Esophagus (tissue), 2 donors: ENCODE results near the gene CYB5R2. TPM values are rescaled to one million over a fixed set of nuclear protein-coding genes. Genes with fewer than 3 reads are reported as not detected.
A peak's percentile ranks its signal among the peaks of the same experiment; 100 is the strongest.

Experiments used
- H3K27ac ChIP-seq, 2 donors: one replicate each; pipeline ENCODE4 v1.5.1; 2013; ENCODE audit warnings: low read depth in 2 of 2, mild to moderate bottlenecking in 2 of 2, inconsistent platforms in 1 of 2, low read length in 1 of 2, moderate library complexity in 1 of 2
- H3K27me3 ChIP-seq, 2 donors: one replicate each; pipeline ENCODE4 v1.6.1; 2013; ENCODE audit warnings: low read length in 2 of 2, control low read depth in 1 of 2, mild to moderate bottlenecking in 1 of 2; ENCODE audit not compliant: insufficient read depth in 2 of 2, control insufficient read depth in 1 of 2
- H3K36me3 ChIP-seq, 2 donors: one replicate each; pipeline ENCODE4 v1.6.1; 2013; ENCODE audit warnings: low read length in 1 of 2; ENCODE audit not compliant: control insufficient read depth in 2 of 2, insufficient read depth in 2 of 2
- H3K4me1 ChIP-seq, 2 donors: one replicate each; pipeline ENCODE4 v1.6.1; 2013; ENCODE audit warnings: low read length in 1 of 2; ENCODE audit not compliant: control insufficient read depth in 2 of 2, insufficient read depth in 2 of 2
- H3K4me3 ChIP-seq, 2 donors: one replicate each; pipeline ENCODE4 v1.5.1; 2013; ENCODE audit warnings: low read length in 2 of 2, mild to moderate bottlenecking in 2 of 2, low read depth in 1 of 2, moderate library complexity in 1 of 2
- H3K9me3 ChIP-seq, 2 donors: one replicate each; pipeline ENCODE4 v1.6.1; 2013; ENCODE audit warnings: mild to moderate bottlenecking in 2 of 2, low read depth in 1 of 2, low read length in 1 of 2, moderate library complexity in 1 of 2; ENCODE audit not compliant: control insufficient read depth in 2 of 2, insufficient read depth in 1 of 2
- WGBS, 2 donors: extraction: QIAGEN DNeasy Blood & Tissue Kit; methylation state at CpG; one replicate each; pipeline ENCODE4 v1.1.7; 2013; 5-methylcytosine and 5-hydroxymethylcytosine counted together
- polyA plus RNA-seq, 2 donors: library from polyadenylated mRNA; stranded (reverse); fragments of 200-250 nt; gene quantifications; one replicate each; pipeline ENCODE4 v1.2.3, GENCODE V29; 2013
- donor health status: healthy with polysubstance abuse.
- donor health status: Bipolar disorder and iron deficiency.

Gene CYB5R2
- 10 to 100 TPM; 10.0 to 20.7 TPM for polyA plus RNA-seq

DNA sequence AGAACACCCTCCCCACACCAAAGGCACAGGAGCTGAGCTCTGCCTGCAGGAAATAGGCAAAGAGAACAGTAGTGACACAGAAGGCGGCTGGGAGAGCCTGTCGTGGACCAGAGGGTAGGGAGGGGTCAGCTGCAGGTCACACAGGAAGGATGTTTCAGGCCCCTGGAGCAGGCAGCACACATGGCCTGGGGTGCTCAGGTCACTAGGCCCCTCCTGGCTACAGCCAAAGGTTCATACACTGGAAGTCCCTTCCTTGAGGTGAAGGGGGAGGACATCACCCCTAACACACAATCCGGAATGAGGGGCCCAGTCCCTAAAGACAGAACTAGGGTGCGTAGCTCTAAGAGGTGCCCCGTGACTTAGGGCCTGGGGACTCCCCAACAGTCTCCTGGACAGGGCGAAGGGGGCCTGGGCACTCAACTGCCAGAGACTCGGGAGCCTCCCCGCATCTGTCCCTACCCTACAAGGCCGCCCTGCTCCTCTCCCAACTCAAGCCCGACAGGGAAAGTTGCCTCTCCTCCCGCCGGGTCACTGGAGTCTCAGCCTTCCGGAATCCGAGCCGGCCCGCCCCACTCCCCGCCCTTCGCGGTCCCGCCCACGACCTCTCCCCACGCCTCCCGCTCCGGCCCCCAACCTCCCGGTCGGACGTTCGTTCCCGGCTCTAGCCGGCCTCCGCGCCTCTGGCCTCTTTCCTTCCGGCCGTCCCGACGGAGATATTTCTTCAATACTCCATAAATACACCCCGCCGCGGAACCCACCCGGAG is at the start of gene CYB5R2:
Gene CYB5R2, minus strand, starts transcription at position 541 of the 764 bp plus-strand sequence. CDS start 675 bp downstream, outside the sequence.
- Histone ChIP-seq H3K36me3 (no peaks in the 10 kb centered on the region), H3K4me1 (peaks cover 7 to 20% of the 10 kb centered on the region in 2 donors), H3K4me3 (peak within 1 kb of the TSS; percentile 51 to 58), H3K27me3 (no peaks in the 10 kb centered on the region), H3K9me3 (no peaks in the 10 kb centered on the region), H3K27ac (peak within 1 kb of the TSS; percentile 78 to 88)
- WGBS, 2 donors: 7 to 9% methylated on average over 38 to 40 of the region's 40 CpGs

DNA sequence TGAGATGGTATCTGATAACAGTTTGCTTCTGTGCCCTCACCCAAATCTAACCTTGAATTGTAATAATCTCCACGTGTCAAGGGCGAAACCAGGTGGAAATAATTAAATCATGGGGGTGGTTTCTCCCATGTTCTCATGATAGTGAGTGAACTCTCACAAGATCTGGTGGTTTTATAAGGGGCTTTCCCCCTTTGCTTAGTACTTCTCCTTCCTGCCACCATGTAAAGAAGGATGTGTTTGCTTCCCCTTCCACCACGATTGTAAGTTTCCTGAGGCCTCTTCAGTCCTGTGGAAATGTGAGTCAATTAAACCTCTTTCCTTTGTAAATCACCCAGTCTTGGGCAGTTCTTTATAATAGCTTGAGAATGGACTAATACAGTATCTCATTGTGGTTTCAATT is 41.5 kb upstream of the CYB5R2 start:
- WGBS, 2 donors: 53 to 59% methylated on average over 3 of the region's 3 CpGs
- no peaks in the 10 kb centered on the region for H3K36me3 ChIP-seq
- peaks cover 0 to 2% of the 10 kb centered on the region in 2 donors for H3K27me3 ChIP-seq
- H3K9me3 ChIP-seq: no peaks in the 10 kb centered on the region
- no peak overlapping the region for H3K4me3 ChIP-seq
- no peak overlapping the region for H3K27ac ChIP-seq
- no peaks in the 10 kb centered on the region for H3K4me1 ChIP-seq

DNA sequence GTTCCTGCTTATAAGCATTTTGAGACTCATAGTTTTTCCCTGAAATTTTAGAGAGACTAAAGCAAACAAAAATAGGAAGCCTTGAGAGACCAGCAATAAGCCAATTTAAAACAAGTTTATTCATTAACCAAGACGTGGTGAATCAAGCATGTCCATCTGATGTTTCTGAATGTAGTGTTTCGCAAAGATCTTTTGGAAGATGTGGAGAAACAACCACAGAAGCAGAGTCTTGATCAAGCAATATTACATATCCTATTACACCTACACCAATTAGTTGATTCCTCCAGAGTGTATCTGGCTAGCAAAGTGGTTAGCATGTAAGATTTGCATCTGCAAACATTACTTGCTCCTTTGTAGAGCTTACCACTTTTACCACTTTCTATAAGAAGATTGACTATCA is 33.1 kb upstream of the CYB5R2 start, which contains the start of gene OVCH2:
Gene OVCH2, minus strand, starts transcription at position 101 of the 400 bp plus-strand sequence. Its CDS starts 83 bp downstream, at position 18.
- H3K4me1 ChIP-seq: no peaks in the 10 kb centered on the region
- no peaks in the 10 kb centered on the region for H3K36me3 ChIP-seq
- WGBS, 2 donors: 64 to 71% methylated on average over 2 of the region's 2 CpGs

DNA sequence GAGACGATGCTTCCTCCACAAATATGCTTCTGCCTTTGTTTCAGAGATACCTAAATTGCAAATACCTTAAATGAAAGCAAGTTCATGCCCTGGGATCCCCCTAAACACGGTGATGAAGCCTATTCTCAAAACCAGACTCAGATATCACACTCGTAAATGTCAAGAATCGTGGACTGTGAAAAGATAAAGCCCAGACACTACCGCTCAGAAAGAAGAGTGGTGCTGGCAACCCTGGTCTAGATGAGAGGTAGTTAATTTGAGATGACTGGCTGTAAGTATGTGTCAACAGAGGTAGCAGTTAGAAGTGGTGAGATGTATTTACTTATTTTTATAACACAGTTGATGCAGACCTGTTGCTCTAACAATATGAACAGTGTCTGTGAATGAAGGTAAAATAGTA is 30.4 kb upstream of the CYB5R2 start:
- Histone ChIP-seq H3K27me3 (no peaks in the 10 kb centered on the region), H3K9me3 (no peaks in the 10 kb centered on the region), H3K4me3 (no peak overlapping the region), H3K36me3 (no peaks in the 10 kb centered on the region), H3K4me1 (no peaks in the 10 kb centered on the region), H3K27ac (no peak overlapping the region)
- WGBS, 2 donors: 62 to 65% methylated on average over 5 of the region's 5 CpGs

More for the DNA sequence above, 33.1 kb upstream of the CYB5R2 start, which contains the start of gene OVCH2:
- Histone ChIP-seq H3K27me3 (no peaks in the 10 kb centered on the region), H3K9me3 (no peaks in the 10 kb centered on the region), H3K27ac (no peak within 1 kb of the TSS), H3K4me3 (no peak within 1 kb of the TSS)

DNA sequence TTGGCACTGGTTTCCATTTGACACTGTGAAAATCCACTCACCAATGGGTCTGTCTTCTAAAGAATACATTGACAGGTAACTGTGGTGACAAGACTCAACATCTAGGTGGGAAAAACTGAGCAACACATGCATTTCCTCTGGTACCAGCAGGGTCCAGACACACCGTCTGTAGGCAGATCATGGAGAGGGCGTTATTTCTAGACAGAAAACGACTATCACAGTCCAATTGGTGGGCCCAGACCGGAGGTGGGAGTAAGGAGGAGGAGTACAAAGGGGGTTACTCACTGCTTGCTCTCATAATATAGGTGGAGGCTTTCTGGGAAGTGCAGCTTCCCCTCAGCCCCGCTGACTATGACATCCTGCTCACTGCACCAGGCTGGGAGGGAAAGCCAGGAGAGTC is 23.1 kb upstream of the CYB5R2 start:
- Histone ChIP-seq H3K27me3 (peaks cover 0 to 3% of the 10 kb centered on the region in 2 donors), H3K4me1 (no peaks in the 10 kb centered on the region), H3K4me3 (no peak overlapping the region), H3K27ac (no peak overlapping the region), H3K9me3 (no peaks in the 10 kb centered on the region), H3K36me3 (no peaks in the 10 kb centered on the region)
- 68 to 77% methylated on average over 5 of the region's 5 CpGs for WGBS, 2 donors

DNA sequence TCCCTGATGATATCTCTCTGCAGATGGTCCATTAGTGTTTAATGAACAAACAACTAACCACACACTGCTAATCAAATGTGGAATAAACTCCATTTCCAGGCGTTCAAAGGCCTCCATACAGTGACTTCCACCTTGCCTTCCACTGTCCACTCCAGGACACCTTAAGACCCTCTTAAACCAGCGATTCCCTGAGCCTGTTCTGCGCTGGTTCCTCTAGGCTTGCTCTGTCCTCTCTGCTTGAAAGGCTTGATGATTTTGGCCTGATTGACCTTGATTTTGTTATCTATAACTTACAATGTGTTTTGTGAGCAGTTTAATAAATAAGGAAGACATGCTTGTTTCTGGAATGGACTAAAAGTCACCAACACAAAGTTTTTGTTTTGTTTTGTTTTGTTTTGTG is 20.9 kb upstream of the CYB5R2 start:
- WGBS, 2 donors: 70 to 81% methylated on average over 3 of the region's 3 CpGs
- Histone ChIP-seq H3K27ac (no peak overlapping the region), H3K9me3 (no peaks in the 10 kb centered on the region), H3K4me3 (no peak overlapping the region), H3K27me3 (peaks cover 0 to 3% of the 10 kb centered on the region in 2 donors), H3K4me1 (no peaks in the 10 kb centered on the region), H3K36me3 (no peaks in the 10 kb centered on the region)

DNA sequence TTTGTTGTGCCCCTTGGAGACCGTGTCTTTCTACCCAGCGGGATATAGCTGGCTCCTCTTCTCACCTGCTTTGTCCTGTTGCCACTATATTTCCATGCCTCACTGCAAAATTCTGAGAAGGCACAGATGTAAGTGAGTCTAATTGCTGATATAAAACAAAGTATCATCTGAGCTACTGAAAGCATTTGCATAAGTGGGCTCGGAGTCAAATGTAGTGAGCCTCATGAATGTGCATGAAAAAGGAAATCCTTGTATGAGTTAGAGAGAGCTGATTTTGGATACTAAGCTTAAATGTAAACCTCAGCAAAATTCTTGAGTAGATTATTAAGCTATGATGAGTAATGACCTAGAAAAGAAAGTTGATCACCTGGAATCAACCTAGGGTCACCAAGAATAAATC is 19.1 kb upstream of the CYB5R2 start:
- no peaks in the 10 kb centered on the region for H3K36me3 ChIP-seq
- no peaks in the 10 kb centered on the region for H3K4me1 ChIP-seq
- WGBS, 2 donors: 77 to 85% methylated on average over 3 of the region's 3 CpGs
- H3K4me3 ChIP-seq: no peak overlapping the region
- H3K27ac ChIP-seq: no peak overlapping the region
- no peaks in the 10 kb centered on the region for H3K9me3 ChIP-seq
- peaks cover 0 to 3% of the 10 kb centered on the region in 2 donors for H3K27me3 ChIP-seq

DNA sequence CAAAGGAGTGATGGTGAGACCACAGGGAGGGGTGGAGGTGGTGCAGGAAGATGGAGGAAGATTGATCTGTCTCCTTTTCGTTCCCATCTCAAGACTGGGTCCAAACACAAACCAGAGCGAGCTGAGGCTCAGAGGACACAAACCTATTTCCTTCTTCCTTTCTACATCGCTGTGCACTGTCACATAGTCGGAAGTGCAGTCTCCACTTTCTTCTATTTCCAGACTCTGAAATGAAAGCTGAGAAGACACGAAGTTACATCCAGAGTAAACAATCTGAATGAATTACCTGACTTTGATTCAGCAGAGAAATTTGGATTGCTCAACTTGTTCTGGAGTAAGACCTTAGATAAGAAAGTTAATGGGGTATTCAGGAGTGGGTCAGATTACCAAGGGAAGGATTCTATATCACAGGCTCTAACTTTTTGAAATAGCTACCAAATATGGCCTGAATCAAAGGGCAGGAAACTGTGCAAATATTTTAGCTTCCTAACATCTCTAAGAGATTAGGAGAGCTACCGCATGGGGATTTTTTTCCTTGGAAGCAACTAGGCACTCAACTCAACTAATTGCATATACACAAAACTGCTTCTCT is 18.6 kb upstream of the CYB5R2 start:
- 65 to 70% methylated on average over 6 of the region's 6 CpGs for WGBS, 2 donors
- Histone ChIP-seq H3K27me3 (peaks cover 0 to 3% of the 10 kb centered on the region in 2 donors), H3K4me3 (no peak overlapping the region), H3K27ac (no peak overlapping the region), H3K9me3 (no peaks in the 10 kb centered on the region), H3K4me1 (no peaks in the 10 kb centered on the region), H3K36me3 (no peaks in the 10 kb centered on the region)

DNA sequence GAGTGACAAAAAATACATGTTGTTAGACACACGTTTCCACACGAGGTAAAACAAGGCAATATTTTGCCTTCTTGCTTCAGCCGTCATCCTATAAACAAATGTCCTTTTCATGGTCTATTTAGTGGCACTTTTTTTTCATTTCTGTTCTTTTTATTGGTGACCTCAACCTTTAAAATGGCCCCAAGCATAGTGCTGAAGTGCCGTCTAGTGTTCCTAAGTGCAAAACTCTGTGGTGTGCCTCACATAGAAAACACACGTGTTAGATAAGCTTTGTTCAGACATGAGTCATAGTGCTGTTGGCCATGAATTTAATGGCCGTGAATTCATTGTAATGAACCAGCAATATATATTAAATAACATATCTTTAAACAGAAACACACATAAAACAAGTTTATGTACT is 17.3 kb upstream of the CYB5R2 start:
- 42 to 57% methylated on average over 6 of the region's 6 CpGs for WGBS, 2 donors
- Histone ChIP-seq H3K4me3 (no peak overlapping the region), H3K4me1 (no peaks in the 10 kb centered on the region), H3K27ac (no peak overlapping the region), H3K36me3 (no peaks in the 10 kb centered on the region), H3K27me3 (peaks cover 0 to 3% of the 10 kb centered on the region in 2 donors), H3K9me3 (no peaks in the 10 kb centered on the region)
